B cell (primary cell): ENCODE results near the gene ZNF214. TPM values are rescaled to one million over a fixed set of nuclear protein-coding genes. Genes with fewer than 3 reads are reported as not detected.
A peak's percentile ranks its signal among the peaks of the same experiment; 100 is the strongest.

Source experiments
- ATAC-seq: fragments of 200-7000 bp; cut with Tn5 transposase; one replicate; pipeline ENCODE4 v1.10.0; 2021; ENCODE audit warnings: low read depth, mild to moderate bottlenecking, moderate number of reproducible peaks, moderate library complexity
- CTCF ChIA-PET: fragments of 350-600 bp; sonication (Branson Sonifier 250); formaldehyde crosslinking; loops from one replicate; lab custom pipeline; 2021; ENCODE audit warnings: antibody characterized with exemption, inconsistent platforms; lab: Charles Lee
- POLR2A ChIA-PET: fragments of 350-600 bp; sonication (Branson Sonifier 250); formaldehyde crosslinking; loops from one replicate; lab custom pipeline; 2021; ENCODE audit warnings: antibody characterized with exemption; lab: Charles Lee
- DNase-seq: peaks from one replicate; pipeline ENCODE4 v3.0.0; 2013
- H2AFZ ChIP-seq: 2 replicates; pipeline ENCODE4 v1.6.1; 2012; ENCODE audit warnings: mild to moderate bottlenecking, low read depth, low read length; ENCODE audit not compliant: insufficient read depth, poor library complexity, severe bottlenecking
- H3K27ac ChIP-seq, 2 donors: 1 replicate in 1 of 2; 2 replicates in 1 of 2; pipeline ENCODE4 v1.5.1; 2012 to 2013; ENCODE audit warnings: low read length in 2 of 2, mild to moderate bottlenecking in 2 of 2, moderate library complexity in 1 of 2
- H3K27me3 ChIP-seq, 4 experiments: fragments of 200-600 bp in 1 of 4; sonication (generic) in 1 of 4; replicated peaks in 1 of 4; 1 replicate in 2 of 4; 2 replicates in 2 of 4; pipeline versions ENCODE4 v1.6.1 to v1.7.0; 2013 to 2016; ENCODE audit warnings: low read length in 3 of 4, mild to moderate bottlenecking in 2 of 4, mixed read lengths in 1 of 4, moderate library complexity in 1 of 4; ENCODE audit not compliant: insufficient read depth in 4 of 4, control insufficient read depth in 3 of 4; ENCODE audit errors: control extremely low read depth in 1 of 4
- H3K36me3 ChIP-seq, 2 experiments: replicated peaks in 1 of 2; 1 replicate in 1 of 2; 2 replicates in 1 of 2; pipeline versions ENCODE4 v1.6.1 to v1.7.1; 2013; ENCODE audit warnings: low read length in 1 of 2; ENCODE audit not compliant: insufficient read depth in 2 of 2, control insufficient read depth in 1 of 2; ENCODE audit errors: control extremely low read depth in 1 of 2, extremely low read depth in 1 of 2
- H3K4me1 ChIP-seq, 2 donors: fragments of 200-600 bp in 1 of 2; sonication (generic) in 1 of 2; 1 replicate in 1 of 2; 2 replicates in 1 of 2; pipeline versions ENCODE4 v1.5.1 to v1.6.1; 2013 to 2017; ENCODE audit warnings: low read length in 2 of 2; ENCODE audit not compliant: control insufficient read depth in 2 of 2, insufficient read depth in 2 of 2
- H3K4me2 ChIP-seq: replicated peaks from 2 replicates; pipeline ENCODE3; 2012; ENCODE audit warnings: mild to moderate bottlenecking, low read depth, low read length; ENCODE audit not compliant: poor library complexity, severe bottlenecking
- H3K4me3 ChIP-seq, 5 experiments: fragments of 200-600 bp in 1 of 5; sonication (generic) in 1 of 5; 1 replicate in 3 of 5; 2 replicates in 2 of 5; pipeline versions ENCODE4 v1.5.1 to v1.7.0; 2011 to 2016; ENCODE audit warnings: low read length in 4 of 5, mild to moderate bottlenecking in 4 of 5, low read depth in 2 of 5, control low read depth in 1 of 5, moderate library complexity in 1 of 5; ENCODE audit not compliant: insufficient read depth in 1 of 5; ENCODE audit errors: control extremely low read depth in 1 of 5, extremely low read depth in 1 of 5
- H3K79me2 ChIP-seq: fragments of 200-600 bp; sonication (generic); one replicate; pipeline ENCODE4 v1.6.0; 2016; ENCODE audit warnings: low read length; ENCODE audit not compliant: control insufficient read depth, insufficient read depth
- H3K9ac ChIP-seq: fragments of 200-600 bp; sonication (generic); 2 replicates; pipeline ENCODE4 v1.6.1; 2017; ENCODE audit warnings: mild to moderate bottlenecking, low read length, moderate library complexity
- H3K9me3 ChIP-seq, 3 donors: one replicate each; pipeline versions ENCODE4 v1.6.1 to v1.7.1; 2013; ENCODE audit warnings: low read length in 2 of 3; ENCODE audit not compliant: control insufficient read depth in 2 of 3, insufficient read depth in 1 of 3; ENCODE audit errors: control extremely low read depth in 1 of 3
- H4K20me1 ChIP-seq: 2 replicates; pipeline ENCODE4 v1.6.0; 2012; ENCODE audit warnings: mild to moderate bottlenecking, low read length; ENCODE audit not compliant: insufficient read depth, control insufficient read depth, poor library complexity, severe bottlenecking
- H3K27ac Mint-ChIP-seq: one replicate; pipeline ENCODE4 v1.8.0; 2021; ENCODE audit warnings: mixed read lengths
- H3K27me3 Mint-ChIP-seq: one replicate; pipeline ENCODE4 v1.8.0; 2021; ENCODE audit warnings: mixed read lengths
- H3K4me1 Mint-ChIP-seq: one replicate; pipeline ENCODE4 v1.8.0; 2021; ENCODE audit warnings: mixed read lengths
- H3K4me3 Mint-ChIP-seq: one replicate; pipeline ENCODE4 v1.8.0; 2021; ENCODE audit warnings: mixed read lengths
- H3K9me3 Mint-ChIP-seq: one replicate; pipeline ENCODE4 v1.8.0; 2022; ENCODE audit warnings: mixed read lengths; ENCODE audit not compliant: insufficient read depth
- EZH2 ChIP-seq: IDR thresholded peaks from 2 replicates; pipeline ENCODE4 v1.6.1; 2012; ENCODE audit warnings: borderline replicate concordance, low read depth, mild to moderate bottlenecking, moderate library complexity, low read length; ENCODE audit not compliant: insufficient read depth, poor library complexity, severe bottlenecking
- WGBS: methylation state at CpG from one replicate; pipeline ENCODE4 v1.1.5; 2013; ENCODE audit warnings: missing lambda C conversion rate; ENCODE audit not compliant: insufficient coverage; 5-methylcytosine and 5-hydroxymethylcytosine counted together
- intact Hi-C: fragments of 100-400 bp; cut with micrococcal nuclease; formaldehyde crosslinking; loops from one replicate; pipeline ENCODE4 v1.10.0; 2022
- polyA minus RNA-seq: library from RNA; depleted of rRNA, polyadenylated mRNA; stranded (reverse); fragments of >200 nt; gene quantifications from 2 replicates; pipeline ENCODE4 v1.2.3, GENCODE V29; 2012
- polyA plus RNA-seq: library from polyadenylated mRNA; depleted of rRNA; stranded (reverse); fragments of >200 nt; gene quantifications from 2 replicates; pipeline ENCODE4 v1.2.3, GENCODE V29; 2012
- total RNA-seq, 2 donors: library from RNA; stranded (reverse); fragments of 120-200 nt in 1 of 2; gene quantifications; 1 replicate in 1 of 2; 2 replicates in 1 of 2; pipeline versions ENCODE4 v1.2.3 to v1.2.4, GENCODE V29; 2013 to 2022
- TF ChIP-seq, protein P1 (sequence below): fragments of 200-600 bp; IDR thresholded peaks from one replicate; pipeline ENCODE4 v1.8.0; 2022; ENCODE audit warnings: antibody characterized with exemption, mild to moderate bottlenecking

ZNF214 gene
- not detected in 2 replicates for total RNA-seq
- total RNA-seq (2013), result 0.07 TPM
- polyA plus RNA-seq, result not detected in 2 replicates
- polyA minus RNA-seq, result not detected in 2 replicates

DNA sequence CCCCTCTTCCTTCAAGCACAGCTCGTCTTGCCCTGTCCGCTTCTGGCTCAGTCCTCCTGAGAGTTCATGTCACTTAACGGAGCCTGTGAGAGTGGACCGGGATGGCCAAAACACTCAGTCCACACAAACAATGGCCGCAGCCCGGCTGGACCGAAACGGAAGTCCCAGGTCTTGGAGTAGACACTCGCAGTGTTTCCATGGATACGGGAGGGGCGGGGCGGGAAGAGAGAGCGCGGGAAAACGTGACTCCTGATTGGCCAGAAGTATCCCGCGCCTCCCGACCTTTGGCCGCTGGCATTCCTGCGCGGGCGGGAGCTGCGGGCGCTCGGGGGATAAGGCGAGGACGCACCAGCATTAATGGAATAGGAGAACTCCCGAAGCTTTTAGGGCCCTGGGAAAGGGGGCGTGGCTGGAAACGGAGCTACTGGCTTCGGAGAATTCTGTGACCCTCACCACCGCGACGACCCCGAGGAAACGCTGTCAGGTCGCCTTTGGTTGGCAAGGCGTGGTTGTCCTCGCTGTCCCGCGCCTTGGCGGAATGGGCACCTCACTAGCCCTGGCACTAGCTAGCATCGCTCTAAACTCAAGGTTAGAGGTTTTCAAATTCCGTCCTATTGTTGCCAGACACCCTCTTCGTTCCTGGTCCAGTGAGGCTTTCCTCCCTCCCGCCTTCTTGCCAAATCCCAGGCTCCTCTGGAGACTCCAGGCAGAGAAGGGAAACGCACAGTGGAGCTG lies at the start of gene ZNF214, which contains the start of gene NLRP14:
Gene ZNF214 (minus strand): TSS at position 164 of the 735 bp plus-strand sequence. CDS start 17,511 bp downstream, outside the sequence.
Gene NLRP14 (plus strand): TSS at position 297 of the 735 bp plus-strand sequence. CDS start 18,108 bp downstream, outside the sequence.
- peak within 1 kb of the TSS in 2 of 5 experiments; percentile 16 to 21 for H3K4me3 ChIP-seq
- no peaks in the 10 kb centered on the region for H3K9me3 Mint-ChIP-seq
- peak within 1 kb of the TSS; percentile 73 for H3K4me3 Mint-ChIP-seq
- ATAC-seq, result no peak
- H3K79me2 ChIP-seq, result no peaks in the 10 kb centered on the region
- peaks cover 4 to 12% of the 10 kb centered on the region in 2 donors for H3K4me1 ChIP-seq
- TF ChIP-seq, protein P1, sequence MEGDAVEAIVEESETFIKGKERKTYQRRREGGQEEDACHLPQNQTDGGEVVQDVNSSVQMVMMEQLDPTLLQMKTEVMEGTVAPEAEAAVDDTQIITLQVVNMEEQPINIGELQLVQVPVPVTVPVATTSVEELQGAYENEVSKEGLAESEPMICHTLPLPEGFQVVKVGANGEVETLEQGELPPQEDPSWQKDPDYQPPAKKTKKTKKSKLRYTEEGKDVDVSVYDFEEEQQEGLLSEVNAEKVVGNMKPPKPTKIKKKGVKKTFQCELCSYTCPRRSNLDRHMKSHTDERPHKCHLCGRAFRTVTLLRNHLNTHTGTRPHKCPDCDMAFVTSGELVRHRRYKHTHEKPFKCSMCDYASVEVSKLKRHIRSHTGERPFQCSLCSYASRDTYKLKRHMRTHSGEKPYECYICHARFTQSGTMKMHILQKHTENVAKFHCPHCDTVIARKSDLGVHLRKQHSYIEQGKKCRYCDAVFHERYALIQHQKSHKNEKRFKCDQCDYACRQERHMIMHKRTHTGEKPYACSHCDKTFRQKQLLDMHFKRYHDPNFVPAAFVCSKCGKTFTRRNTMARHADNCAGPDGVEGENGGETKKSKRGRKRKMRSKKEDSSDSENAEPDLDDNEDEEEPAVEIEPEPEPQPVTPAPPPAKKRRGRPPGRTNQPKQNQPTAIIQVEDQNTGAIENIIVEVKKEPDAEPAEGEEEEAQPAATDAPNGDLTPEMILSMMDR, result no peak
- TF ChIP-seq EZH2, result no peak
- intact Hi-C loops, result no loop called here
- peaks cover 0 to 5% (median 1%) of the 10 kb centered on the region in 3 donors for H3K9me3 ChIP-seq
- ChIA-PET CTCF (no interaction called here), POLR2A (no interaction called here)
- H3K27ac ChIP-seq, result no peak within 1 kb of the TSS
- no peak within 1 kb of the TSS for H3K9ac ChIP-seq
- WGBS, result 7% methylated on average over 43 of the region's 47 CpGs
- no peaks in the 10 kb centered on the region for H3K36me3 ChIP-seq
- H4K20me1 ChIP-seq, result no peaks in the 10 kb centered on the region
- H3K27ac Mint-ChIP-seq, result no peak within 1 kb of the TSS
- peaks cover 11% of the 10 kb centered on the region for H3K4me1 Mint-ChIP-seq
- H3K27me3 ChIP-seq, result peaks cover 0 to 30% (median 19%) of the 10 kb centered on the region in 4 experiments
- peak; percentile 3 for DNase-seq
- peak within 1 kb of the TSS; percentile 49 for H3K4me2 ChIP-seq
- H2AFZ ChIP-seq, result peak within 1 kb of the TSS; percentile 52
- H3K27me3 Mint-ChIP-seq, result peaks cover 33% of the 10 kb centered on the region

DNA sequence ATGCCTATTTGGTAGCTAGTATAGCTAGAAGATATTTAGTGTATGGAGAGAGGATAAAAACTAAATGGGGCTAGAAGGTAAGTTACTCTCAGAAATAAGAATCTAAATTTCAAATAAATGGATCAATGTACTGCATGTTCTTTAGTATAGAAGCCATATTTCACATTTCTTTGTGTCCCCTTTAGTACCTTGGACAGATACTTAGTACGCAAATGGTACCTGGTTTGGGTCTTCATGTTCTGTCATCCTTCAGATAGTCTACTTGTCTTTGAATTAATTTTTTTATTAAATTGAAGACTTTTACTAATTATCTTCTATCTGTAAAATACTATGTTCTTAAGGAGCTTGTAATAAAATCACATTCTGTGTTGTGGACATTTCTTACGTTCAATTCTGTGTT lies 42.4 kb upstream of the ZNF214 start:
- no CpG with 5 or more reads among the region's 2 CpGs for WGBS
- Mint-ChIP-seq H3K27me3 (peaks cover 6% of the 10 kb centered on the region), H3K4me1 (no peaks in the 10 kb centered on the region), H3K4me3 (no peak overlapping the region), H3K27ac (no peak overlapping the region), H3K9me3 (no peaks in the 10 kb centered on the region)
- no peaks in the 10 kb centered on the region for H3K4me1 ChIP-seq
- TF ChIP-seq, protein P1, result no peak
- TF ChIP-seq EZH2, result no peak
- POLR2A ChIA-PET, result no interaction called here
- no peak overlapping the region for H3K4me2 ChIP-seq
- intact Hi-C loops, result no loop called here
- H3K4me3 ChIP-seq, result no peak overlapping the region
- no peaks in the 10 kb centered on the region for H3K79me2 ChIP-seq
- no peak overlapping the region for H3K9ac ChIP-seq
- peaks cover 0 to 7% (median 0%) of the 10 kb centered on the region in 4 experiments for H3K27me3 ChIP-seq
- CTCF ChIA-PET, result no interaction called here
- DNase-seq (no peak), ATAC-seq (no peak)
- no peaks in the 10 kb centered on the region for H4K20me1 ChIP-seq
- H3K27ac ChIP-seq, result no peak overlapping the region
- H2AFZ ChIP-seq, result no peak overlapping the region
- no peaks in the 10 kb centered on the region for H3K36me3 ChIP-seq
- H3K9me3 ChIP-seq, result no peaks in the 10 kb centered on the region
